HCT116 (cell line): ENCODE results near the gene NIPAL4.

Experiments
- CEBPB ChIP-seq: IDR thresholded peaks from 2 replicates; pipeline ENCODE4 v1.6.1; 2012; ENCODE audit warnings: low read depth
- CTCF ChIP-seq, 3 experiments: fragments of 200-600 bp in 1 of 3; sonication (generic) in 1 of 3; IDR thresholded peaks in 2 of 3; conservative IDR thresholded peaks in 1 of 3; 2 replicates each; pipeline ENCODE4 v1.5.1; 2012 to 2017; ENCODE audit warnings: low read depth in 2 of 3, low read length in 2 of 3, antibody characterized with exemption in 1 of 3, borderline replicate concordance in 1 of 3, control low read depth in 1 of 3, mild to moderate bottlenecking in 1 of 3, mixed read lengths in 1 of 3, mixed run types in 1 of 3, moderate library complexity in 1 of 3; ENCODE audit not compliant: insufficient read depth in 1 of 3
- EZH2phosphoT487 ChIP-seq: fragments of 200-600 bp; IDR thresholded peaks from 2 replicates; pipeline ENCODE4 v1.6.1; 2018; ENCODE audit warnings: antibody characterized with exemption, borderline replicate concordance
- JUND ChIP-seq: IDR thresholded peaks from 2 replicates; pipeline ENCODE4 v1.6.1; 2012
- MAX ChIP-seq: IDR thresholded peaks from 2 replicates; pipeline ENCODE4 v1.6.1; 2012
- POLR2A ChIP-seq: IDR thresholded peaks from 2 replicates; pipeline ENCODE4 v1.7.0; 2011; ENCODE audit warnings: borderline replicate concordance; ENCODE audit not compliant: insufficient read depth, insufficient read length; ENCODE audit errors: extremely low read depth
- POLR2AphosphoS5 ChIP-seq: IDR thresholded peaks from 2 replicates; pipeline ENCODE4 v1.6.1; 2011; ENCODE audit warnings: mild to moderate bottlenecking, low read depth, low read length, moderate library complexity
- RAD21 ChIP-seq: IDR thresholded peaks from 2 replicates; pipeline ENCODE4 v1.6.1; 2012; ENCODE audit warnings: low read depth, mild to moderate bottlenecking
- REST ChIP-seq: IDR thresholded peaks from 2 replicates; pipeline ENCODE4 v1.6.1; 2012; ENCODE audit warnings: low read depth
- SP1 ChIP-seq: IDR thresholded peaks from 2 replicates; pipeline ENCODE4 v1.6.1; 2012; ENCODE audit warnings: low read depth
- YY1 ChIP-seq: IDR thresholded peaks from 2 replicates; pipeline ENCODE4 v1.6.1; 2011; ENCODE audit warnings: low read length, low read depth, moderate library complexity, mild to moderate bottlenecking; ENCODE audit not compliant: insufficient replicate concordance; ENCODE audit errors: extremely low read depth
- ZBTB33 ChIP-seq: IDR thresholded peaks from 2 replicates; pipeline ENCODE4 v1.6.1; 2011; ENCODE audit warnings: mild to moderate bottlenecking, low read length, moderate library complexity; ENCODE audit not compliant: insufficient replicate concordance; ENCODE audit errors: extremely low read depth
- ZFX ChIP-seq: fragments of 450-650 bp; IDR thresholded peaks from 2 replicates; pipeline ENCODE4 v1.6.1; 2017
- ZNF274 ChIP-seq: fragments of 200-500 bp; sonication (Bioruptor generic); IDR thresholded peaks from 2 replicates; pipeline ENCODE4 v1.6.1; 2014; ENCODE audit warnings: mild to moderate bottlenecking, low read depth, low read length, inconsistent platforms

- TF ChIP-seq POLR2A (no peak), CTCF (IDR thresholded peaks at IDR 0.05 in 2 of 3, conservative IDR thresholded peaks at IDR 0.05 in 1 of 3; ENCODE audit: borderline replicate concordance in 1 of 3, insufficient read depth in 1 of 3, low read depth in 2 of 3, low read length in 2 of 3) (no peak), RAD21 (no peak), ZFX (no peak), ZBTB33 (no peak), YY1 (no peak), EZH2phosphoT487 (no peak), MAX (no peak), JUND (no peak), POLR2AphosphoS5 (no peak), CEBPB (no peak), ZNF274 (no peak), REST (no peak), SP1 (no peak)
Measured at GRCh38 chr5:157496864-157497263, 36.9 kb downstream of the NIPAL4 start.
